GM12891 (cell line): ENCODE measurements around the gene PICALM.

Experiments used
- POLR2A ChIP-seq: IDR thresholded peaks from 2 replicates; pipeline ENCODE4 v1.6.1; 2011; ENCODE audit warnings: low read depth, low read length, control low read depth
- TAF1 ChIP-seq: IDR thresholded peaks from 2 replicates; pipeline ENCODE4 v1.6.1; 2011; ENCODE audit warnings: low read depth, low read length, control low read depth

GRCh38 chr11:85976525-85976924 lies 92.4 kb downstream of the PICALM start:
- TF ChIP-seq POLR2A (no peak), TAF1 (no peak)
